GM19397 (cell line): ENCODE measurements around the gene SPAG6.
"Not testable (repeated sequence)": the region's sequence is repeated elsewhere in the genome, so short reads cannot be mapped to it uniquely, and the experiment has no call there.

Source experiments
- ATAC-seq: cut with Tn5 transposase; IDR thresholded peaks from one replicate; pipeline ENCODE4 v1.9.1; 2021; ENCODE audit warnings: mild to moderate bottlenecking, moderate library complexity; ENCODE audit not compliant: unreplicated experiment

SPAG6 gene

DNA sequence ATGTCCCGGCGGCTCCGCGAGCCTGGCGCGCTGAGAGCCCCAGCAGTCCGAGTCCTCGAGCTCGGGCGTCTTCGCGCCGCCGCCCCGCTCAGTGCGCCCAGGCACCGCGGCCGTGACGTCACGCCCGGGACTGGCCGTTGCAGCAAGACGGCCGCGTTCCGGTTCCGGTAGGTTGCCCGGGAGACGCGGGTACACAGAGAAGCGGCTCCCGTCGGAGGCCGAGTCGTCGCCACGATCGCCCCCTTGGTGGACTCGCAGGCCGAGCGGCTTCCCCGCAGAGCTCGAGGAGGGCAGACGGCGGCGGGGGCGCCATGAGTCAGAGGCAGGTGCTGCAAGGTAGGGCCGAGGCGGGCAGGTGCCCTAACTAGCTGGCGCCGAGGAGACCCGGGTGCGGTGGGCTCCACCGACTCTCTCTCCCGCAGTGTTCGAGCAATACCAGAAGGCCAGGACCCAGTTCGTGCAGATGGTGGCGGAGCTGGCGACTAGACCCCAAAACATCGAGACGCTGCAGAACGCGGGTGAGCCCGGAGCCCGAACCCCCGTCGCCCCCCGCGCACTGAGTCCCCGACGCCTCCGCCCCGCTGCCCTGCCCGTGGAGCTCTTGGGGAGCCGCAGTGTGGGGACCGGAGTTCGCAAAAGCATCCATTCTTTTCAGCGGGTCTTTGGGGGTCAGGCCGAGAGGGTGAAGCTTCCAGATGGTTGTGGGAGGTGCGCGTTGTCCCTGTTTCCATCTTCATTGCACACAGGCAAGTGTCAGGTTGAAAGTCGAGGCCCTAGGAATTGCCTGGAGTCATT is at the start of gene SPAG6:
Gene SPAG6, plus strand, starts transcription at position 196 of the 795 bp plus-strand sequence. Its CDS starts 116 bp downstream, at position 312.
- peak; percentile 31 for ATAC-seq

DNA sequence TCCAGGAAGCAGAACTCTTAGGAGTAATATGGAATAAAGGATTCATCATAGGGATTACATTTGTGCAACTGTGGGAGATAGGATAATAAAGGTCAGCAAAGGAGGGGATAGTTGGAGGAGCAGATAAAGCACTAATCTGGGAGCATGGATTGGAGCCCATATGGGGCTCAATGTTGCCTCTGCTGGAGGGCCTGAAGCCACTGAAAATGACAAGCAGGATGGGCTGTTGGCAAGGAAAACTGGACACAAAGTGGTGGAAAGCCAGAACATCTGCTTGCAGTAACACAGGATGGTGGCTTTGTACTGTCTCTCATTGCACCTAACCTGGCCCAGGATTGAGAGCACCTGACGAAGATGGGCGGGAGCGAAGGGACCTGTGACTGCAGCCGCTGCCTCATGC is 44.1 kb upstream of the SPAG6 start:
- ATAC-seq: no peak

DNA sequence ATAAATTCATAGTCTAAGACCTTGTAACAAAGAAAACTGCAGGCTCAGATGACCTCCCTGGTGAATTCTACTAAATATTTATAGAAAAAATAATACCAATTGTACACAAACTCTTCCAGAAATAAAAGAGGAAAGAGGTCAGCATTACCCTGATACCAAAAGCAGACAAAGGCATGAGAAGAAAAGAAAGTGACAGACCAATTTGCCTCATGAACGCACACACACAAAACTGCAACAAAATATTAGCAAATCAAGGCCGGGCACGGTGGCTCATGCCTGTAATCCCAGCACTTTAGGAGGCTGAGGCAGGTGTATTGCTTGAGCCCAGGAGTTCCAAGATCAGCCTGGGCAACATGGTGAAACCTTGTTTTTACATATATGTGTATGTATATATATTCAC is 41.8 kb upstream of the SPAG6 start:
- ATAC-seq: no peak

DNA sequence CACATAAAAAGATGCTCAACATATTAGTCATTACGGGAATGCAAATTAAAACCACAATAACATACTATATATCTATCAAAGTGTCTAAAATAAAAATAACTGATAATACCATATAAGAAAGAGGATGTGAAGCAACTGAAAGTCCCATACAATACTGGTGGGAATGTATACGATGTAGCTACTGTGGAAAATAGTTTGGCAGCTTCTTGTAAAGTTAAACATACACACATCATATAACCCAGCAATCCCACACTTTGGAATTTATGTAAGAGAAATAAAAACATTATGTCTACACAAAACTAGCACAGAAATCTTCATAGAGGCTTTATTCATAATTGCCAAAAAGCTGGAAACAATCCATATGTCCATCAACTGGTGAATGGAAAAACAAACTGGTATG is 39.6 kb upstream of the SPAG6 start:
- no peak for ATAC-seq

DNA sequence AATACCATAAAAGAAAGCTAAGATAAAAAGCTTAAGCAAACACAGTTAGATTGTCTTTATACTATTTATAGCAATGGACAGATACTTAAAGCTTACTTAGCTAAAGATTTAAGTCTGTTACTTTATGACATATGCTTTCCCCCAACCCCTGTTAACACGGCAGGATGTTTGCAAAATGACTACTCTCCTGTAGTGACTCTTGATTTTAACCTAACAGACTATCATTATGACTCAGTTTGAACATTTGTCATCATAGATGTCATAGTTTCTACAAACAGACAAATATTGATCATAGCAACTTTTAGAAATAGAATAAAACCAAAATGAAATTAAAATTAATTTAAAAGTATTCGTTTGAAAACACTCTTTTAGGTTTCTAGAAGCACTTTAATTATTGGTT is 36.9 kb upstream of the SPAG6 start:
- peak; percentile 75 for ATAC-seq

DNA sequence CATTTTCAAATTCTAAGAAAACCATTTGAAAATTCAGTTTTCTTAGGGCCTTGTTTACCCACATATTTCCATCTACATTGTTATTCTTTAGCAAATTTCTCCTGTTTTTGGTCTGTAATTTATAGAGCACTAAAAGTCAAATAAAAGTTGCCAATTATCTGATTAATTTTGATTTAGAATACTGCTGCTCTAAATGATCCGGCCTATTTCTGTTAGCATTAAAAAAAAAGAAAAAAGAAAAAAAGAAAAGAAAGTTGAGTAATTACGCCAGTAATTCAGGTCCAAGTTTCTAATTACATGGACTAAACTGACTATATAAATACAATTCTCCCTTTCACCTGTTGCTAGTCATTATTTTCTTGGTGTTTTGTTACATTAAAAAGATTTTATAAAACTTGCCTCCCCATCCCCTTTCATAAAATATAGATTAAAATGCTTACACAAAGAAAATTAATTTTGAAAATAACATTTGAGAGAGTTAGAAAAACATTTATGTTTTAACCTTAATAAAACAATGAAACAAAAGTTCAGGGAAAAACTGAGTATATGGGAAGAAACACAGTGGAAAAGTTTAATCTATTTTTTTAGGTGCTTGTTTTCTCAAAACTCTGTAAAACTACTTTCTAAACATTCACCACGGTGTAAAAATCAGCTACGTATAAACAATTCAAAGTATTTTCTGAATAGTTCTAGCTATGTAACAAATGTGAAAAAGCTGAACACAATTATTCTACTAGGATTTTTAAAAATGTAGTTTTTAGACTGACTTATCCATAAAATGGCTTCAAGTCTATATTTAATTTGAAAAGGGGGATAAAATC is 35.9 kb upstream of the SPAG6 start:
- no peak for ATAC-seq

DNA sequence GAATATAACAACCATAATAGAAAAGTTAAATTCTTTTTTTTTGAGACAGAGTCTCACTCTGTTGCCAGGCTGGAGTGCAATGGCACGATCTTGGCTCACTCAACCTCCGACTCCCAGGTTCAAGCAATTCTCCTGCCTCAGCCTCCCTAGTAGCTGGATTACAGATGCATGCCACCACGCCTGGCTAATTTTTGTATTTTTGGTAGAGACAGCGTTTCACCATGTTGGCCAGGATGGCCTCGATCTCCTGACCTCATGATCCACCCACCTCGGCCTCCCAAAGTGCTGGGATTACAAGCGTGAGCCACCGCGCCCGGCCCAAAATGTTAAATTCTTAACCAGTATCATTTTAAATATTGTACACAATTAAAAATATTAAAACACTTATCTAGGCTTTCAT is 35.3 kb upstream of the SPAG6 start:
- not testable (repeated sequence) for ATAC-seq

DNA sequence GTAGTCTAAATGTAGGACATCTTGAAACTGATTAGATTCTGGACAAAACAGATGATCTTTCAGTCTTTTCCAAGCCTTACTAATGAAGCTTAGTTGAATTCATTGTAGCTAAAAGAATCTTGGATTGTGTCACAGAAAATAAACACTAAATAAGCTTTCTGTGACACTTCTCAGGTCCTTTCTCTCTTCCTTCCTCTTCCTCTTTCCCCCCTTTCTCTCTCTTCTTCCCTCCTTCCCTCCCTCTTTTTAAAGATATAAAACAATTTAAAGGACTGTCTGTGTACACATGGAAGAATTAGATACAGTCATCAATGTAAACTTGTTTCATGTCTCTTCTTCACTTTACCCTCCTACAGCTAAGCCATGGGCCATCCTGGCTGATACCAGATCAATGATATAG is 34.4 kb upstream of the SPAG6 start:
- ATAC-seq: no peak

DNA sequence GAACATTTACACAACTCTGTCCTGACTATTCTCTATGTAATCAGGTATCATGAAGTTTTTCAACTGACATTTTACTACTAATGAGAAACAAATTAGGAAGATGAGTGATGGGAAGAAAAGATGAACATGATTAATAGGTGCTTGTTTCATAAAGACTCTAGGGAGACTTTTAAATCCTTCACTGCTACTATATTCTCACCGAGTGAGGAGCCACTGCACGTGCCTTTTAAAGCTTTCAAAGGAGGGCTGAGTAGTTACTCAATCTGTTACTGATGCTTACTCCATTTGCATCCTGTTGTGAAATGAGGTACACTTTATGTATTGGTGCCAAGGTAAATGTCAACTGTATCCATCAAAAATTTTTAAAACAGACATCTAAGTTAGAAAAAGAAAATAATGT is 30.4 kb upstream of the SPAG6 start:
- ATAC-seq: no peak

DNA sequence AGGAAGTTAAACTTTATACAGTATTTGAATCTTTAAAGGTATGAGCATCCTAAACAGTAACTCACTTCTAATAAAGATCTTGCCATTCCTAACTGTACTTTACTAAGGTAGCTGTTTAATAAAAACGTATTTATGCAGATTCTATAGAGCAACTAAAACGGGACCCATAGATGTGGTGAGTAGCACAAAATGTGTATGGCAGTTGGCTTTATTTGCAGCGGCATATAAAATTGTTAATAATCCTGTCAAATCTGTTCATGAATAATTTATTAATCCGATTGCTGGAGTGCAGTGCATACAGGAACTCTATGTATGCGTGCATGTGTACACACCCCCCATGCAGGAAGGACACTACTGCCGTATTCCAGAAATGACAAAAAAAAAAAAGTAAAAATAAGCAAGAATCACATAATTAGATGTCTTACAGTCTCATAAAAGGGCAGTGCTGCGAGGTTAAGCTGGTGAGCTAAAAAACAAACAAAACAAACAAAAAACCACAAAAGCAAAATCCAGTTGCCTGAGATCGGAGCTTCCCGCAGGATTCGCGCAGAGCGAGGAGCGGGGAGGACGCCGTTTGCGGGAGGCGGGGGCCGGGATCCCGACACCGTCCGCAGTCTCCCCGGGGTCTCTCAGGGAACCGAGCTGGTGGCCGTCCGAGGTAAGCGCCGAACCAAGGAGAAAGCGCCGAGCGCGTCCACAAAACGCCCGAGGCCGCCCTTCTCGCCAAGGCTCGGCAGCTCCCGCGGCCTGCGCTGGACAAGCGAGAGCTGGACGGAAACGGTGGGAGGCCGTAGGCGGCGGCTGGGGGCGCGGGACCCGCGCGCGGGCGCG is 29.6 kb upstream of the SPAG6 start:
- ATAC-seq: peak; percentile 25

DNA sequence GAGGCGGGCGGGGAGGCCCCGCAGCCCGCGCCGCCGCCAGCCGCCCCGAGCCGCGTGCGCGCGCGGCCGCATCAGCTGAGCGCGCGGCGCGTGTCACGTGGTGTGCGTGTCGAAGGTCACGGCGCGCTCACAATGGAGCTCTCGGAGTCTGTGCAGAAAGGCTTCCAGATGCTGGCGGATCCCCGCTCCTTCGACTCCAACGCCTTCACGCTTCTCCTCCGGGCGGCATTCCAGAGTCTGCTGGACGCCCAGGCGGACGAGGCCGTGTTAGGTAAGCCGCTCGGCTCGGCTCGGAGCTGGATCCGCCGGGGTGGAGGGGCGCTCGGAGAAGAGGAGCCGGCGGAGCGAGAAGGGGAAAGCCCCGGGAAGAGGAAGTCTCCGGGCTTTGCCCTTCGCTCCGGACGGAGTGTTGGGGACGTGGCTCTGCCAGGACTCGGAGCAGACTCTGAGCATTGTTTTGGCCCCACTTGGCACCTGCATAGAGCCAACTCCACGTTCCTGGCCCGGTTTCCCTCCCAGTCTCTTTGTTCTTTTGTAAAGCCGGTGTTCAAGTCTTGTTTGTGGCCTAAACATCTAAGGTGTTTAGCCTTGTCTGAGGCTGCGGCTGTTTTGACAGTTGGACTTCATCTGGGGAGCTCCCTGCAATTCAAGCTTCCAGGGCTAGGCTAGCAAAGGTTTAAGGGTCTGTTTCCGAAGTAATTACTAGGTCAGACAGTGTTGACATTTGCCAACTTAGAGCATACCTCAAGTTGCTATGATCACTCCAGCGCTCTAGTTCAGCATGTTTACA is 28.8 kb upstream of the SPAG6 start, which contains the start of gene COMMD3:
Gene COMMD3, plus strand, starts transcription at position 103 of the 790 bp plus-strand sequence. Its CDS starts 30 bp downstream, at position 133.
- ATAC-seq: peak; percentile 62

DNA sequence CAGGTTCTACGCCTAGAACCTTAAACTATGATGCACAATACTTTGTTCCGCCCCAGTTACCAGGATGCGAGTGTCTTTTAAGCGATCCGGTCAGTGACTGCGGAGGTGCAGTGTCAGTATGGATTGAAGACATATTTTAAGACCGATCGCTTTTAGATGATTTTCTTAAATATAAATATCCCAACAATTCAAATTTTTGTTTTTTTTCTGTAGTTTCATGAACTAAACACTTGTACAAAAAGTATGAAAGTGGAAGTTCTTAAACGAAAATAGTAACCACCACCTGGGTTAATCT is 28.3 kb upstream of the SPAG6 start:
- peak; percentile 19 for ATAC-seq

DNA sequence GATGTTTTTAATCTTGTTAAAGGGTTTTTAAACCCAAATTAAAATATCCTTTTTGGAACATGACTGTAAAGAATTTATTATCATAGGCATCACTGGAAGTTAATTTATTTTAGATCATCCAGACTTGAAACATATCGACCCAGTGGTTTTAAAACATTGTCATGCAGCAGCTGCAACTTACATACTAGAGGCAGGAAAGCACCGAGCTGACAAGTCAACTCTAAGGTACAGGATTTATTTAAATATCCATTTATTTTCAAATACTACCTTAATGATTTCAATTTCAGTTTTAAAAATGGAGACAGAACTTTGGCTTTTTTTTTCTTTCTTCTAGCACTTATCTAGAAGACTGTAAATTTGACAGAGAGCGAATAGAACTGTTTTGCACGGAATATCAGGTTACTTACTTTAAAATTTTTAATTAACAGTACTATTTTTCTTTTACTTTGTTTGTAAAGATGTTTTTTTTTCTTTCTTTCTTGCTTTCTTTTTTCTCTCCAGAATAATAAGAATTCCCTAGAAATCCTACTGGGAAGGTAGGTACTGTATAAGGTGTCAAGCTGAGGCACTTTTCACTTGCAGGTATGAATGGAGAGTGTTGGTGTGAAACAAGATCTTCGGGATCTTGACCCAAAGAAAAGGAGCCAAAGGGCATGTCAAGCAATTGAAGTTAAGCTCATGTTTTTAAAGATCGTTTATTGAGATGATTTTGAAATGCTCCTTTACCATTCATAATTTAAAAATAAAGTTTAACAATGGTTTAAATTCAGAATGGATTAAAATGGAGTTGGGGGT is 27.3 kb upstream of the SPAG6 start:
- no peak for ATAC-seq

DNA sequence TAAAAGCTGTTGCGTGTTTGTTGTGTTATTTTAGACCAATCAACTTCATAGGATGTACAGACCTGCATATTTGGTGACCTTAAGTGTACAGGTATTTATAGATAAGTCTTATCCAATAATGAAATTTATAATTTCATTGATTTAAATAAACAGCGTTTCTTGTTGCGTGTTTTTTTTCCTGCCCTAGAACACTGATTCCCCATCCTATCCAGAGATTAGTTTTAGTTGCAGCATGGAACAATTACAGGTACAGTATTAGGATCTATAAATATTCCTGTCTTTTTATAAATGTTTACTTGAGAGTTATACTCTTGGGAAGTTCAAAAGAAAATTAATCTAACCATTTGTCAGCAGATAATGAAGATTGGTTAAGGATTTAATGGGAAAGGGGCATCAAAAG is 26.5 kb upstream of the SPAG6 start:
- no peak for ATAC-seq

DNA sequence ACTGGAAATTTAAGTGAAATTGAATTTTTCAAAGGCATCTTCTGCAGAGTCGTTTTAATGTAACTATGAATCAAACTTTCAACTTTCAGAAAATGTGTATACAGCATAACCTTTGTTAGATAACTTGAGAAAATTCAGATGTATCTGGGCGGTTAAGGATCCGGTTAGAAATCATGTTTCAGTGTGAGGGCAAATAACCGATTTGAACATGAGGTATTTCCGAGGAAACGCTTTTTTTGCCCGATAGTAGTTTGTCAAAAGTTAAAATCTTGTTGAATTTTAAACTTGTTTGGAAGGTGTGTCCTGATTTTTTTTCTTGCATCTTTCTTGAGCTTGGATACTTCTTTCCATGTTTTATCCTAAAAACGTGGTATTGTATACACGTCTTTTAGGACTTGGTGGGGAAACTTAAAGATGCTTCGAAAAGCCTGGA is 25.7 kb upstream of the SPAG6 start:
- ATAC-seq: no peak

DNA sequence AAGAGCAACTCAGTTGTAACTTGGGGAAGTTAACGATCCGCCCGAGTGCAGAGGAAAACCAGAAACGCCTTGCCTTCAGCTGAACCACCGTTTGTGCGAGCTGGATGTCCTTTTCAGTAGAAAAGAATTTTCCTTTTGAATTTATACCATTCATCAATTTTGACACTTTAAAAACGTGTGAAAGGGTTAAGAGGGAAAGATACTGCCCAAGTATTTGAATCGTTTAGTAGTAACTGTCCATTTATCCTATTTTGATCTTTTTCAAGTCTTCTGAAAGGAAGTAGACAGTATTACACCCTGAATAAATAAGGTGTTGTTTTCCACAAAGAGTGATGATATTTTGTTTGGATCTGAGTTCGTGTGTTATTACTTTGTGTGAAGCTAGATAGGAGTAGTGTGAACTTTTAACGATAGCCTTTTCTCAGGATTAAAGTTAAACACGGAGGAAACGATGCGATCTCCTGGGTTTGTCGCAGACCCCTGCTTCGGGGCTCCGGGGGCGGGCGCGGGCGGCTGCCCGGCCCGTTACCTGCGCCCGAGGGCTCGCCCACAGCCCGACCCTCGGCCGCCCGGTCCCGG is 25.2 kb upstream of the SPAG6 start:
- no peak for ATAC-seq

DNA sequence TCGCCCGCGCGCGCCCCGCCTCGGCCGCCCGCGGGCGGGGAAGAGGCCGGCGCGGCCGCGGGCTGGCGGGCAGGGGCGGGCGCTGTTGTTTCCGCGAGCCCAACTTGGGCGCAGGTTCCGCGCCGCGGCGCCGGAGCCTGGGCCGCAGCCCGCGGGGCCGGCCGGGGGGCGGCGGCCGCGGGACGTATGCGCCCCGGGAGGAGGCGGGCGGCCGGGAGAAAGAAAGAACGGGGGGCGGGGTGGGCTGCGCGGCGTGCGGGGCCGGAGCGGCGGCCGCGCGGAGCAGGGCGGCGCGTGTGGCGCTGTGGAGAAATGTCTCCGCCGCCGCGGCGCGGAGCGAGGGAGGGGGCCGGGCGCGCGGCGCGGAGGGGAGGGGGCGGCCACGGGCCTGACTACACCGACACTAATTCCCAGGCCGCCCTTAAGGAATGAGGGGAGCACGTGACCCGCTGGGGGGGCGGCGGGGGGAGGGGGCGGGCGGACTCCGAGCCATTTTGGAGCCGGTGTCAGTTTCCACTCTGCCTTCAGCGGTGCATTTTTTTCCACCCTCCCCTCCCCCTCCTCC is 24.6 kb upstream of the SPAG6 start, which contains the start of gene BMI1:
Gene BMI1, plus strand, starts transcription at position 509 of the 565 bp plus-strand sequence. CDS start 5,351 bp downstream, outside the sequence.
- peak; percentile 29 for ATAC-seq

DNA sequence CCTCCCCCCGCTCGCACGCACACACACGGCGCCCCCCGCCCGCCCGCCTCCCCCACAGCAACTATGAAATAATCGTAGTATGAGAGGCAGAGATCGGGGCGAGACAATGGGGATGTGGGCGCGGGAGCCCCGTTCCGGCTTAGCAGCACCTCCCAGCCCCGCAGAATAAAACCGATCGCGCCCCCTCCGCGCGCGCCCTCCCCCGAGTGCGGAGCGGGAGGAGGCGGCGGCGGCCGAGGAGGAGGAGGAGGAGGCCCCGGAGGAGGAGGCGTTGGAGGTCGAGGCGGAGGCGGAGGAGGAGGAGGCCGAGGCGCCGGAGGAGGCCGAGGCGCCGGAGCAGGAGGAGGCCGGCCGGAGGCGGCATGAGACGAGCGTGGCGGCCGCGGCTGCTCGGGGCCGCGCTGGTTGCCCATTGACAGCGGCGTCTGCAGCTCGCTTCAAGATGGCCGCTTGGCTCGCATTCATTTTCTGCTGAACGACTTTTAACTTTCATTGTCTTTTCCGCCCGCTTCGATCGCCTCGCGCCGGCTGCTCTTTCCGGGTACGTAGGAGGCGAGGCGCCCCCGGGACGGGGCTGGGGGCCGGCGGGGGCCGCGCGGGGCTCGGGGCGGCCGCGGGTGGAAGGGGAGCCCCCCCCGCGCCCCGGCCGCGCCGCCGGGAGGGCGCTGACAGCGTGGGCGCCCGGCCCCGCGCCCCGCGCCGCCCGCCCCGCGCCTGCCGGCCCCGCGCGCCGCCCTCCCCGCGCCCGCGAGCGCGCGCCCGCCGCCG is 24.0 kb upstream of the SPAG6 start:
- ATAC-seq: peak; percentile 11
